K562 treated with DMSO at 1 percent for 12 hours (cell line): ENCODE measurements around the gene PTTG1IP2. TPM values are rescaled to one million over a fixed set of nuclear protein-coding genes. Genes with fewer than 3 reads are reported as not detected.

Source experiments
- total RNA-seq: library from RNA; unstranded; fragments of 300-600 nt; gene quantifications from 2 replicates; pipeline ENCODE4 v1.2.3, GENCODE V29; 2022; ENCODE audit not compliant: insufficient read depth

PTTG1IP2 gene
- not detected in 2 replicates for total RNA-seq

DNA sequence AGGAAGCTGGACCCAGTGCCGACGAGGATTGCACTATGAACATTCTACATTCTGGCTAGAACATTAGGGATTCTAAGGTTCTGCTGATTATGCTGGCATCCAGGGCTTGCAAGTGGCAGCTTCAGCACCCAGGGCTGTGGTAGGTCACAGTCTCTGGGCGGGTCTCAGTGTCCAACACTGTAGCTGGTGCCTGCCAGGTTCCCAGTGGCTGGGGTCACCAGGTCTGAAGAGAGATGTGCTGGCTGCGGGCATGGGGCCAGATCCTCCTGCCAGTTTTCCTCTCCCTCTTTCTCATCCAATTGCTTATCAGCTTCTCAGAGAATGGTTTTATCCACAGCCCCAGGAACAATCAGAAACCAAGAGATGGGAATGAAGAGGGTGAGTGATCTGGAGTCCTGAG is at the start of gene PTTG1IP2:
TSS of gene PTTG1IP2 (plus strand) at position 86 of the 400 bp plus-strand sequence. CDS start at position 234, 148 bp downstream.

Other genes with a start within 250 kb of the PTTG1IP2 start
- 0.64 TPM in 1 of 2 replicates, not detected in the other for gene CFAP69, start 224.5 kb upstream of the PTTG1IP2 start, total RNA-seq
- not detected in 2 replicates for gene FAM237B, start 148.3 kb upstream of the PTTG1IP2 start, total RNA-seq
- gene GTPBP10, start 122.9 kb upstream of the PTTG1IP2 start, total RNA-seq, result 12.9 and 13.1 TPM in 2 replicates
- 5.7 and 17.6 TPM in 2 replicates for gene CLDN12, start 66.2 kb upstream of the PTTG1IP2 start, total RNA-seq
- gene CDK14, start 126.7 kb downstream of the PTTG1IP2 start, total RNA-seq, result 2.6 TPM in 1 of 2 replicates, not detected in the other